RWPE2 (cell line): Measurements from ENCODE around the gene ZNF213.

Source experiments
- ATAC-seq: fragments of 200-7000 bp; cut with Tn5 transposase; 3 replicates; pipeline ENCODE4 v1.9.1; 2021; ENCODE audit warnings: low read depth
- DNase-seq: peaks from one replicate; pipeline ENCODE4 v3.0.0-alpha.2; 2020; ENCODE audit warnings: low spot score
- H3K27ac ChIP-seq: fragments of 450-650 bp; 2 replicates; pipeline ENCODE4 v1.5.1; 2017; ENCODE audit warnings: mild to moderate bottlenecking; ENCODE audit not compliant: poor library complexity, severe bottlenecking
- H3K27me3 ChIP-seq: fragments of 250-450 bp; sonication (Bioruptor Pico); 2 replicates; pipeline ENCODE4 v1.5.1; 2021; ENCODE audit warnings: mild to moderate bottlenecking, moderate library complexity; ENCODE audit not compliant: insufficient read depth, poor library complexity, severe bottlenecking
- H3K36me3 ChIP-seq: fragments of 250-450 bp; sonication (Bioruptor Pico); 2 replicates; pipeline ENCODE4 v1.5.1; 2020; ENCODE audit warnings: low read depth, mild to moderate bottlenecking, moderate library complexity
- H3K4me1 ChIP-seq: fragments of 250-450 bp; sonication (Bioruptor Pico); 2 replicates; pipeline ENCODE4 v1.5.1; 2021; ENCODE audit warnings: mild to moderate bottlenecking, moderate library complexity; ENCODE audit not compliant: insufficient read depth, poor library complexity, severe bottlenecking
- H3K4me3 ChIP-seq: fragments of 250-450 bp; sonication (Bioruptor Pico); 2 replicates; pipeline ENCODE4 v1.5.1; 2021; ENCODE audit warnings: mild to moderate bottlenecking, moderate library complexity; ENCODE audit not compliant: severe bottlenecking
- H3K9me3 ChIP-seq: fragments of 250-450 bp; sonication (Bioruptor Pico); 2 replicates; pipeline ENCODE4 v1.5.1; 2021; ENCODE audit warnings: mild to moderate bottlenecking, moderate library complexity; ENCODE audit not compliant: severe bottlenecking
- CTCF ChIP-seq: fragments of 450-650 bp; IDR thresholded peaks from one replicate; pipeline ENCODE4 v1.5.1; 2017; ENCODE audit warnings: mild to moderate bottlenecking, moderate library complexity; ENCODE audit not compliant: poor library complexity, severe bottlenecking

ZNF213 gene

GRCh38 chr16:3189869-3190268 lies 55.0 kb downstream of the ZNF213 start:
- H3K4me3 ChIP-seq = peak overlapping the region; percentile 52
- no peak for DNase-seq
- ATAC-seq = no peak
- H3K4me1 ChIP-seq = no peaks in the 10 kb centered on the region
- peak overlapping the region; percentile 54 for H3K27ac ChIP-seq
- no peaks in the 10 kb centered on the region for H3K36me3 ChIP-seq
- H3K27me3 ChIP-seq = no peaks in the 10 kb centered on the region
- no peak for TF ChIP-seq CTCF
- no peaks in the 10 kb centered on the region for H3K9me3 ChIP-seq

- Histone ChIP-seq H3K27me3 (no peaks in the 10 kb centered on the region), H3K36me3 (no peaks in the 10 kb centered on the region), H3K4me1 (no peaks in the 10 kb centered on the region), H3K4me3 (peak overlapping the region; percentile 31), H3K9me3 (no peaks in the 10 kb centered on the region), H3K27ac (no peak overlapping the region)
- TF ChIP-seq CTCF = no peak
- DNase-seq = no peak
- peak; percentile 7; the same call in 1 of the 3 replicates for ATAC-seq
Observed at GRCh38 chr16:3190949-3191353, 56.1 kb downstream of the ZNF213 start.
